GM21723 (cell line): ENCODE results near the gene HS3ST3A1.
"Not testable (repeated sequence)": the region's sequence is repeated elsewhere in the genome, so short reads cannot be mapped to it uniquely, and the experiment has no call there.

Experiments
- ATAC-seq: cut with Tn5 transposase; IDR thresholded peaks from one replicate; pipeline ENCODE4 v1.9.1; 2021; ENCODE audit warnings: mild to moderate bottlenecking, moderate library complexity; ENCODE audit not compliant: unreplicated experiment

Gene HS3ST3A1

DNA sequence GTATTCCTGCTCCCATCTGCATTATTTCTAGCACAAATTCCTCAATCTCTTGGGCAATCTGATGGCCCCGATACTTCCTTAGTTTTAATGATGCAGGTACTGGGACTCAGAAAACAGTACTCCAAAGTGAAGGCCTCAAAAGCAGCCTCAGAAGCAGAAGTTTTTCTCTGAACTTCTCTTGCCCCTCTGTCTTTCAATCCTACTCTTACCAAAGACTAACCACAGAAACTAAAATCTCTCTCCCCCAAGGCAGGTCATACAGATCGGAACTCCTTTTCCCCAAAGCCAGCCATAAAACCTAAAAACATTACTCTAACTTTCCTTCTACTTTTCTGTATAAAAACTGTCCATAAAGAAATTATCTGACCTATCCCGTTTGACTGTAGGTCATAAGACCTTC lies 103.5 kb downstream of the HS3ST3A1 start:
- ATAC-seq = no peak

DNA sequence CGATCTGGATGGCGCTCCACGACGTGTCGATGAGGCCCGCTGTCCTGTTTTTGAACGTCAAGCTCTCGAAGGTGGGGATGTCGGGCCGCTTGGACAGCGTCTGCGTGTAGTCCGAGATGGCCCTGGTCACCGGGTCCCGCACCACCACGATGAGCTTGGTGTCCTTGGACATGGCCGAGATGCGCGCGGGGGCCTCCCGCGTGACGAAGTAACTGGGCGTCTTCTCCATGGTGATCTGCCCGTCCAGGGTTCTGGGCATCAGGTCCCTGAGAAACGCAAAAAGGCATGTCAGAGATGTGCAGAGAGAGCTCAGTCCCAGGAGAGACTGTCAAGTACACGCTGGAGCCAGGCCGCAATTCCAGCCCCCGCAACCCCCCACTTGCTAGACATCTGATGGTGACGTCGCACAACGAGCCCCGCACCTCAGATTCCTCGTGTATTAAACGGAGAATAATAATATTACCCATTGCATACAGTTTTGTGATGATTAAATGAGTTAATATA lies 105.1 kb downstream of the HS3ST3A1 start:
- ATAC-seq = not testable (repeated sequence)

DNA sequence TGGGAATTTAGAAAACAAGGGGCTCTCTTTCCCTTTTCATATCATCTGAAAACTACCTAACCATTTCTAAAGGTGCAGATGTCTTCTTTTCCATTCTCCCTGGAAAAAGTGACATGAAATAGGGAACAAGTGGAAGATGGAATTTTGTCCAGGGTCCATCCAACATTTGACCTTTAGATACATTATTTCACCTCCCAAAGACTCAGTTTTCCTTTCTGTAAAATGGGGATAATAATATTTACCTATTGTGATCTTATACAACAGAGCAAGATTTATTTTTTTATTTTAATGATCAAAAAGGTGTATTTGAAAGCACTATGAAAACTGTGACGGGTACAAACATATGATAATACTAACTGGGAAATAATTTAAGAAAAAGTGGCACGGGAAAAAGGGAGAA lies 106.3 kb downstream of the HS3ST3A1 start:
- ATAC-seq = no peak

- ATAC-seq = no peak
Observed at GRCh38 chr17:13492737-13493122, 109.0 kb downstream of the HS3ST3A1 start.

- no peak for ATAC-seq
Observed at GRCh38 chr17:13491916-13492736, 109.6 kb downstream of the HS3ST3A1 start.

GRCh38 chr17:13491491-13491890 lies 110.2 kb downstream of the HS3ST3A1 start:
- no peak for ATAC-seq

DNA sequence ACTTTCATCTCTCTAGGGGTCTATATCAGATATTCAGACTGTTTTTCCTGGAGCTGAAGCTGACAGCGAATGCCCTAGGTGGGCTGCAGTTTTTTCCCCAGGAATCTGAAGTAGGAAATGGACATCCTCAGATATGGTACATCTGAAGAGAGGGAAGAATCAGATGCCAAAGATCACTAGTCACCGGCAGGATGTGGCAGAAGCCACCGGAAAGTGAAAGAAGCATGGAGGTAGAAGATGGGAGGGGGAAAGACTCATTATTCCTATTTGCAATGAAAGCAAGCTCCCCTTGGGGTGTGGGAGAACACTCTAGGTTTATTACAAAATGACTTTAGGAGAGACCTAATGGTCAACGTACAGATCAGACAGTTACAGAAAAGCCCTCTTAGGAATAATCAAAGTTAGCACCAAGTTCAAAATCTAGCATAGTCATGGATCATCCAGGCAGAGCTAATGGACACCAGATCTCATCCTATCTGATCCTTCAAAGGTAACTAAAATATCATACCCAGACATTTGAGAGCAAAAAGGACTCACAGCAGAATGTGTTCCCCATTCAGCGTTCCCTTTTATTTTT lies 110.7 kb downstream of the HS3ST3A1 start:
- no peak for ATAC-seq

DNA sequence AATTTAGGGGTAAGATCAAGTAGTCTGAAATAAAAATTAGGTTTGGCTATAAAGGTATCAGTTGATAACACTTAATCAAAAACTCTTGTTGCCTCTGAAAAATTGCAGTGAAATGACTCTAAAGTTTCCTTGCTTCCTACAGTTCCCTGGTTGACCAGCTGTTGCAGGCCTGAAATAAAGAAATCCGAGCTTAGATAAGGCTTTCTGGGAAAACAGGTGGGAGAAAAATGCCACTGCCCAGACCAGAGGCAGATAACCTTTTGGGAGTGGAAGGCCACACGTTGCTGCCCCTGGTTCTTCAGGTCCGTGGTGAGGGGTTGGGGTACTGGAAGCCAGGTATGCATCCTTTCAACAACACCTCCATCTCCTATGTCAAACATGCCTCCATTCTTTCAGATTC lies 111.3 kb downstream of the HS3ST3A1 start:
- no peak for ATAC-seq

GRCh38 chr17:13485327-13485726 lies 116.4 kb downstream of the HS3ST3A1 start:
- ATAC-seq = no peak

- no peak for ATAC-seq
Observed at GRCh38 chr17:13484020-13484419, 117.7 kb downstream of the HS3ST3A1 start.

DNA sequence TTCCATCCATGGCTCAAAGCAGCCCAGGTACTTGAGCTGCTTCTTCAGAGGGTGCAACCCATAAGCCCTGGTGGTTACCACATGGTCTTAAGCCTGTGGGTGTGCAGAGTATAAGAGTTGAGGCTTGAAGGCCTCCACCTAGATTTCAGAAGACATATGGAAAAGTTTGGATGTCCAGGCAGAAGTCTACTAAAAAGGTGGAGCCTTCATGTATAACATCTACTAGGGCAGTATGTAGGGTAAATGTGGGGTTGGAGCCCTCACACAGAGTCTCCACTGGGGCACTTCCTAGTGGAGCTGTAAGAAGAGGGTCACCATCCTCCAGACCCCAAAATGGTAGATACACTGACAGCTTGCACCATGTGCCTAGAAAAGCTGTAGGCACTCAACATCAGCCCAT lies 120.9 kb downstream of the HS3ST3A1 start:
- ATAC-seq = no peak

GRCh38 chr17:13478326-13478830 lies 123.4 kb downstream of the HS3ST3A1 start:
- ATAC-seq = no peak

- ATAC-seq = no peak
Observed at GRCh38 chr17:13477180-13477611, 124.5 kb downstream of the HS3ST3A1 start.

DNA sequence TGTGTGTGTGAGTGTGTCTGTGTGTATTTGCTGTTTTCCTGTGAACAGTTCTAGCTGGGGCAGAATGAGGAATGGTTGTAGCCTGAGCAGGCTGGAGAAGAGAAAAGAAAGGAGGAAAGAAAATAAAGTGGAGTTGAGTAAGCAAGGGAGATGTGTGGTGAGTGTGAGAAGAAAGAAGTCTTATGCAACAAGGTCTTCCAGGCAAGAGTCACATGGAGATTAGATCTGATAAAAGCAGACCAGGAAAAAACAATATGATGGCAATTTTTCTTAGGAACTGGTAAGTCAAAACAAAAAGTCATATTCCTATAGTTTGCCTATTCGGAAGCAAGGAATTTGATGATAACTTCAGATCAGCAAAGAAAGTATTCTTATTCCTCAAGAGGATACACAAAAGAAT lies 125.0 kb downstream of the HS3ST3A1 start:
- no peak for ATAC-seq

- ATAC-seq = no peak
Observed at GRCh38 chr17:13475574-13476223, 126.0 kb downstream of the HS3ST3A1 start.

DNA sequence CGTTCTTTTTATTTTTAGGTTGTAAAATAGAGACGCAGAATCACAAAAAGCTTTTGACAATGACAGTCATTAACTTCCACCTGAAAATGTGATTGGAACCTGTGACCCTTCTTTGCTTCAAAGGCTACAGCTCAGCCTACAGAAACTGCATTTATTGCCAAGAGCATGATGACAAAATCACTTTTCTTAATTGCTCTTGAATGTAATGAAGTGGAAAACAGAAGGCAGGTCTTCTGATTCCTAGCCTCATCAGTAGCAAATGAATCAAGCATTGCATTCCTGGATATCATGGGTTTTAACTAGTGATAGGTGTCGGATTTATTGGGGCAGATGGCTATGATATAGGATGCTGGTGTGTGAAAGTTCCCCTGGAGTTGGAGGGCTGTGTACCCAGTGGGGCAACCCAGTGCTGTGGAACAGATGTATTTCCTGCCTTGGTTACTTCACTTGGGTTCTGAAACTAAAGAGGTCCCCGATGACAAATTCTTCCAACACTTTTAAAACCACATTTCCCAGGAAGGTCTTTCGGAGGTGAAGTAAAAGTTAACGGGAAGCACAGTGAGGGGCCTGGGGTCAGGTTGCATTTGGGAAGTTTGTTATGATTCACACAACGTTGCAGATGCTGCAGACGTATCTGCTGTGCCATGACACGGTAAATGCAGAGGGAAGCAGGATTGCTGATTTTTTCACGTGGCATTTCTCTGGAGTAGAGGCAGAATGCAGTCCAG lies 127.5 kb downstream of the HS3ST3A1 start:
- ATAC-seq = no peak

DNA sequence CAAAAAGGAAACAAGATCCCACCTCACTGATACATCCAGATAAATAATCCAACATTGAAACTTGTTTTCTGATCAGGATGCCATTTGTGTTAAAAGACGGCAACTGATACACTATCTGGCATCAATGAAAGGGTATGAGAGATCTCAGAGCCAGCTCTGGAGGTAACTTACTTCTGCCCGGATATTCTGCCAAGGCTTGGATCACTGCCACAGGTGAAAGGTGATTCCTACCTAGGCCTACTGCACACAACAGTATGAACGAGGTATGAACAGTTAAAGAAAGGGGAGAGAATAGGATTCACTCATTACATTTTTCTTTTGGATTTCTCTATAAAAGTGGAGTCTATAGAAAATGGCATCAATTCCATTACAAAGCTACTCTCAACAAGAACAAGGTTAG lies 136.1 kb downstream of the HS3ST3A1 start:
- ATAC-seq = no peak

- no peak for ATAC-seq
Observed at GRCh38 chr17:13462673-13463124, 139.0 kb downstream of the HS3ST3A1 start.

- ATAC-seq = no peak
Observed at GRCh38 chr17:13462146-13462545, 139.6 kb downstream of the HS3ST3A1 start.

DNA sequence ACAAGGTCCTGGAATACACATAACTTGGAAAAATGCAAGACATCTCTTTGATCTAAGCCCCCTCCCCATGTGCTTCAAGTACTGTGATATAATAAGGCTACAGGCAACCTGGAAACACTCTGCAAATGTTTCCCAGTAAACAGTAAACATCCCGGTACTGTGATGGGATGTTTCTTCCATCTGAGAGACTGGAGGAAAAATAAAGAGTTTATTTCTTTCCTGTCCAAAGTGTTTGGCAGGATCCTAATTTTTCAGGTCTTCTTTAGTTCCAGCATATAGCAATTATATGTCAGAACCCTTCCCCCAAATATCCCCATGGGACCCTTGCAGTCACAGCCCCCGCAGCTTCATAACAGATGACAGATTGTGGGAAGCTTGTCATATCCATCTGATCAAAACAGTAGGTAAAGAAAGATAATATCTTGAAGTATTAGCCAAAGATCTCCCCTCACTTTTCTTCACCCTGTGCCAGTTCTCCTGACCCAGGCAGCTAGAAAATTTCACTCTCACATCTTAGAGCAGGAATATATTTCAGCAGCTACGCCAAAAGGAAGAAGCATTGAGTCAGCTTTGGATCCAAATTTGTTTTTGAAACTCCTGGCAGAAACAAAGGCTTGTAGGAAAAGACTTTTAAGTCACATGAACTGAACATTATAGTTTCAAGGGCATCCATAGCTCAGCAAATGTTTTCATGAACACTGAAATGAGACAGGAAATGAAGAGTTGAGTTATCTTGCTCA lies 141.3 kb downstream of the HS3ST3A1 start:
- no peak for ATAC-seq
